Glomerular visceral epithelial cell (primary cell): ENCODE results near the gene TEX11.
"Not testable (repeated sequence)": the region's sequence is repeated elsewhere in the genome, so short reads cannot be mapped to it uniquely, and the experiment has no call there.

Experiments
- DNase-seq: peaks from one replicate; pipeline ENCODE4 v3.0.0-alpha.2; 2016; ENCODE audit errors: extremely low spot score

The TEX11 gene

DNA sequence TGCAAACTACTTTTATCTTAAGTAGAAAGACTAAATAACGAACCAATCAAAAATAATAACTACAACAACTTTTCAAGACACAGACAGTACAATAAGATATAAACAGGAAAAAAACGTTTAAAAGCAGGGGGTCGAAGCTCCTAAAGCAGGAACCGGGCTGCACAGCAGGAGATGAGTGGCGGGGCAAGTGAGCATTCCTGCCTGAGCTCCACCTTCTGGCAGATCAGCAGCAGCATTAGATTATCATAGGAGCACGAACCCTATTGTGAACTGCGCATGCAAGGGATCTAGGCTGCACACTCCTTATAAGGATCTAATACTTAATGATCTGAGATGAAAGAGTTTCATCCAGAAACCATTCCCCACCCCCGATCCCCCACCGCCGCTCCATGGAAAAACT lies 146.2 kb downstream of the TEX11 start:
- DNase-seq = no peak

GRCh38 chrX:70755850-70756249 lies 152.7 kb downstream of the TEX11 start:
- DNase-seq = no peak

DNA sequence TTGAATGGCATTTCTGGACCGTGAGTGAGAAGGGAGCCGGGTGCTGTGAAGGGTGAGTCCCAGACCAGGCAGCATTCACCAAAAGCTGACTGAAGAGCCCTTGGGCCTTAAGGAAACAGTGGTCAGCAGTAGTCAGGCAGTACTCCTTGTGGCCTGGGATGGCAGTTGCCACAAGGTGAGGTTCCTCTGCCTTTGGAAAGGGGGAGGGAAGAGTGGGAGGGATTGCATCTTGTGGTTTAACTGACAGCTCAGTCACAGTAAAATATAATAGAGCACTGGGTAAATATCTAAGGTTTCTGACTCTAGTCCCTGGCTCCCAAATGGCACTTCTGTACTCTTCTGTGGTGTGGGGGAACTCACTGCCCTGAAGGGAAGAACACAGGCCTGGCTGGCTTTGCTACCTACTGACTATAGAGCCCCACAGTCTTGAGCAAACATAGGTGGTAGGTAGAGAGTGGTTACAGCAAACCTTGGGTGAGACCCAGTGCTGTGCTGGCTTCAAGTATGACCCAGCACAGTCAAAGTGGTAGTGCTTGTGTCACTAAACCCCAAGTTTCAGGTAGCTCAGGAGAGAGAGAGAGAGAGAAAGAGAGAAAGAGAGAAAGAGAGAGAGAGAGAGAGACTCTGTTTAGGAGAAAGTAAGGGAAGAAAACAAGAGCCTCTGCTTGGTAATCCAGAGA lies 154.2 kb downstream of the TEX11 start:
- no peak for DNase-seq

GRCh38 chrX:70733774-70734173 lies 174.7 kb downstream of the TEX11 start:
- DNase-seq = not testable (repeated sequence)

GRCh38 chrX:70727961-70728360 lies 180.6 kb downstream of the TEX11 start:
- not testable (repeated sequence) for DNase-seq

DNA sequence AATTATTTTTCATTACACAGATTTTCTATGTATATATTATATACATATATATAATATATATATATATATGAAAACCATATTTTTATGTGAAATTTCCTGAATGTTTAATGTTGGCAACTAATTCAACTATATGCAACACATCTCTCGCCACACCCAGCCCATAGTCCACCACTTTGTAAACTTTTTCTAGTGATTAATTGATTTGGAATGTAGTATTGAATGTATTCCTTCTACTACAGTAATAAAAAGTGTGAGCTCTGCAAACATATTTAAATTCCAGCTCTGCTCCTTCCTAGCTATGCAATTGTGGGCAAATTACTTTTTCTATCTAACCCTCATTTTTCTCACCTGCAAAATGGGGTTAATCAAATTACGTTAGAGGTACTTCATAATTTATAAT lies 187.8 kb downstream of the TEX11 start:
- no peak for DNase-seq

GRCh38 chrX:70711336-70711735 lies 197.2 kb downstream of the TEX11 start:
- DNase-seq = not testable (repeated sequence)

DNA sequence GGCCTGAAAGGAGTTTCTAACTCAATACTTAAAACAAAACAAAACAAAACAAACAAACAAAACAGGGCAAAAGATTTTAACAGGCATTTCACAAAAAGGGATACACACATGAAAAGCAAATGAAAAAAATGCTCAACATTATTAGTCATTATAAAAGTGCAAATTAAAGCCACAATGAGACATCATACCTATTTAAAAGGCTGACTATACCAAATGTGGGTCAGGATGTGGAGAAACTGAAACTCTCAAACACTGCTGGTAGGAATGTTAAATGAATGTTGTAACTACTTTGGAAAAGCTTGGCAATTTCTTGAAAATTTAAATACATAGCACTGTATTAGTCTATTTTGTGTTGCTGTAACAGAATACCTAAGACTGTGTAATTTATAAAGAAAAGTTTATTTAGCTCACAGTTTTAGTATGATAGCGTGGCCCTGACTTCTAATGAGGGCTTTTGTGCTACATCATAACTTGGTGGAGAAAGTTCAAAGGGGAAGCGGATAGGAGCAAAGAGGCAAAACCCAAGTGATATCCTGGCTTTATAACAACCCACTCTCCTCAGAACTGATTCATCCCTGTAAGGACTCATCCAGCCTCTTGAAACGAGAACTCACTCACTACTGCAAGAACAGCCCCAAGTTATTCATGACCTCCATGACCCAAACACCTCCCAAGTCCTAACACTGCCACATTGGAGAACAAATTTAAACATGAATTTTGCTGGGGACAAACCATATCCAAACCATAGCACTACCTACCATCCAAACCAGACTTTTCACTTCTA lies 214.0 kb downstream of the TEX11 start:
- no peak for DNase-seq

DNA sequence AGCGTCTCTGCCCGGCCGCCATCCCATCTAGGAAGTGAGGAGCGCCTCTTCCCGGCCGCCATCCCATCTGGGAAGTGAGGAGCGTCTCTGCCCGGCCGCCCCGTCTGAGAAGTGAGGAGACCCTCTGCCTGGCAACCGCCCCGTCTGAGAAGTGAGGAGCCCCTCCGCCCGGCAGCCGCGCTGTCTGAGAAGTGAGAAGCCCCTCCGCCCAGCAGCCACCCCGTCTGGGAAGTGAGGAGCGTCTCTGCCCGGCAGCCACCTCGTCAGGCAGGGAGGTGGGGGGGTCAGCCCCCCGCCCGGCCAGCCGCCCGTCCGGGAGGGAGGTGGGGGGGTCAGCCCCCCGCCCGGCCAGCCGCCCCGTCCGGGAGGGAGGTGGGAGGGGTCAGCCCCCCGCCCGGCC lies 229.1 kb downstream of the TEX11 start:
- DNase-seq = not testable (repeated sequence)

GRCh38 chrX:70675284-70675683 lies 233.2 kb downstream of the TEX11 start:
- no peak for DNase-seq

DNA sequence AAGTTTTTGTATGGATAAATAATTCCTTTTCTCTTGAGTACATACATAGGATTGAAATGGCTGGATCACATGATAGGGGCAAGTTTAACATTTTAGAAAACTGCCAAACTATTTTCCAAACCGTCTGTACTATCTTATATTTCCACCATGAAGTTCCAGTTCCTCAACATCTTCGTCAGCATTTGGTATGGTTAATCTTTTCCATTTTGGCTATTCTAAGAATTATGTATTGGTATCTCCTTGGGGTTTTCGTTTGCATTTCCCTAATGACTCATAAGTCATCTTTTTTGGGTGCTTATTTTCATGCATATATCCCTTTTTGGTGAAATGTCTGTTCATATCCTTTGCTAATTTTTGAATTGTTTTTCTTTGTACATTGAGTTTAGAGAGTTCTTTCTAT lies 236.2 kb downstream of the TEX11 start:
- DNase-seq = no peak

DNA sequence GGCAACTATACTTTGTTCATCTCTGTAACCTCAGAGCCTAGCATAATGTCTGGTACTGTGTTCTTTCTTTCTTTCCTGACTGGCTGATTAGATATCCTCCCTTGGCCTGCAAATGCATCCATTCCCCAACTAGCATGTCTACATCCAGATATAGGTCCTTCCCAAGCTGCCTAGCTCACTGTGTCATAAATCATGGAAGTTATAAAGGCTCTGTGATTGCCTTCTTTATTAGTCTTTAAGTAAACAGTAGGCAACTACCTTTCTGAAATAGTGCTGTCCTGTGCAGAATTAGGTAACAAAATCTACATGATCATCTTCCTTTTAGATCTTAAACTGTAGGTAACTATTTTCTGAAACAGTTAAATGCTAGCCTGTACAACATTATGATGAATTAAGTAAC lies 239.4 kb downstream of the TEX11 start:
- no peak for DNase-seq

- DNase-seq = peak; percentile 1
Measured at GRCh38 chrX:70664726-70665125, 243.8 kb downstream of the TEX11 start.

- not testable (repeated sequence) for DNase-seq
Measured at GRCh38 chrX:70661124-70661523, 247.4 kb downstream of the TEX11 start.

- not testable (repeated sequence) for DNase-seq
Measured at GRCh38 chrX:70657546-70657945, 251.0 kb downstream of the TEX11 start.

GRCh38 chrX:70656304-70656703 lies 252.2 kb downstream of the TEX11 start:
- no peak for DNase-seq

- not testable (repeated sequence) for DNase-seq
Measured at GRCh38 chrX:70647910-70648309, 260.6 kb downstream of the TEX11 start.

DNA sequence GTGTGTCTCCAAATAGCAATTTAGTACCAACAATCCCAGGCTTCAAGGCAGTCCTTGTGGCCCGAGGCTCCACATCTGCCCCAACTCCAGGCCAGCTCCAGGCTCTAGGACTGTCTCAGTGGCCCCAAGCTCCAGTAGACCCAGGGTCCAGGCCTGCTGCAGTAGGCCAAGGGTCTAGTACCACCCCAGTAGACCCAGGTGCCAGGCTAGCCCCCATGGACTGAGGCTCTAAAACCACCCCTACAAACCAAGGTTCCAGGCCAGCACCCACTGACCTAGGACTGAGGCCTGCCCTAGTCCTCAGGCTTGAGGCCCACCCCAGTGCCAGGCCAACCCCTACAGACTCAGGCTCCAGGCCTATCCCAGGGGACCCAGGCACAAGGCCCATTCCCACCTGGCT lies 272.3 kb downstream of the TEX11 start:
- DNase-seq = no peak

GRCh38 chrX:70635669-70636068 lies 272.8 kb downstream of the TEX11 start:
- DNase-seq = no peak

GRCh38 chrX:70635227-70635626 lies 273.3 kb downstream of the TEX11 start:
- DNase-seq = no peak

GRCh38 chrX:70621743-70622142 lies 286.8 kb downstream of the TEX11 start:
- DNase-seq = no peak

DNA sequence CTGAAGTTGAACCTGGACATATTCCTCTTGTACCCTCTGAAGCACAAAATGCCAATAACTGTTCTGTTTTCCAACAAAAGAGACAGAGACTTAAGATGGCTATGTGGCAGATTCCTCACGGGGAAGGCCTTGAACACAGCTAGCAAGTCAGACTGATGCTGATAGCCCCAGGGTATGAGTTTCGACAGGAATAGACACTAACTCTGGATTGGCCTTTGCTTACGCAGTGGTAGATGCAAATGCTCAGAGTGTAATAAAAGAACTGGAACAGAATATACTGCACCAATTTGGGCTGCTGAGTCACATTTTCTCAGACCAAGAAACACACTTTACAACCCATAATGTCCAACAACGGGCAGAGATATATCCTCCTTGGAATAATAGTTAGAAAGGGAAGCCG lies 290.0 kb downstream of the TEX11 start:
- DNase-seq = no peak

GRCh38 chrX:70613295-70613694 lies 295.2 kb downstream of the TEX11 start:
- DNase-seq = no peak
